OCI-LY7 (cell line): ENCODE measurements around the gene SLC9A3.

Experiments
- CTCF ChIP-seq: fragments of 200-600 bp; sonication (generic); conservative IDR thresholded peaks from 2 replicates; pipeline ENCODE4 v1.5.1; 2014; ENCODE audit warnings: mild to moderate bottlenecking, antibody characterized with exemption, low read length, moderate library complexity, mixed read lengths
- EZH2phosphoT487 ChIP-seq: fragments of 200-600 bp; sonication (generic); IDR thresholded peaks from 2 replicates; pipeline ENCODE4 v1.6.1; 2018; ENCODE audit warnings: low read depth, borderline replicate concordance, mild to moderate bottlenecking, mixed run types, antibody characterized with exemption, low read length, moderate library complexity, mixed read lengths

- TF ChIP-seq CTCF (no peak), EZH2phosphoT487 (no peak)
These were observed 6.6 kb downstream of the SLC9A3 start for GRCh38 chr5:517535-518100.
